Measurements from ENCODE around the gene XRCC3.

XRCC3 gene

GRCh38 chr14:103715052-103716000 lies at the start of gene XRCC3, which contains the start of gene ZFYVE21:
TSS of gene XRCC3 (minus strand) at chr14:103715451. CDS start at chr14:103711087, 4,364 bp downstream.
TSS of gene ZFYVE21 (plus strand) at chr14:103715810. CDS start at chr14:103715842, 32 bp downstream.
- peak; percentile 96 for DNase-seq

GRCh38 chr14:103763730-103764488 lies 48.7 kb upstream of the XRCC3 start:
- no peak for DNase-seq

- DNase-seq: no peak
These were observed 47.3 kb upstream of the XRCC3 start for GRCh38 chr14:103762541-103762940.

DNA sequence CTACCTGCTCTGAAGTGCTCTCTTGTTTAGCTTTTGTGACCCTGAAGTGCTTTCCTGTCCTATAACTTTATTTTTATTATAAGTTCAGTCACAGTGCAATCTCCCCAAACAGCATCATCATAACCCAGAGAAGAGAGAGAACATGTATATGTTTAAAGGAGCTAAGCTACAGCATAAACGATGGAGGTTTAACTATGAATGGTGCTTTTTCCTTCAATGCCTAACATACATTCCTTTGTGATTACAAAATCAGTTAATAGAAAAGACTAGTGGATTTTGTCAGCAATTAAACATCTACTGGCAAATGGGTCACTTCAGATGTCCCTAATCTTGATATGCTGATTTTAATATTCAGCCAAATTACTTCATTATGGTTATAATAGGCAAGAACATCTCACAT lies 46.8 kb upstream of the XRCC3 start:
- no peak for DNase-seq

- no peak for DNase-seq
These were observed 43.0 kb upstream of the XRCC3 start for GRCh38 chr14:103758059-103758776.

GRCh38 chr14:103755060-103755459 lies 39.8 kb upstream of the XRCC3 start:
- DNase-seq: no peak

- no peak for DNase-seq
These were observed 38.5 kb upstream of the XRCC3 start for GRCh38 chr14:103753774-103754173.

DNA sequence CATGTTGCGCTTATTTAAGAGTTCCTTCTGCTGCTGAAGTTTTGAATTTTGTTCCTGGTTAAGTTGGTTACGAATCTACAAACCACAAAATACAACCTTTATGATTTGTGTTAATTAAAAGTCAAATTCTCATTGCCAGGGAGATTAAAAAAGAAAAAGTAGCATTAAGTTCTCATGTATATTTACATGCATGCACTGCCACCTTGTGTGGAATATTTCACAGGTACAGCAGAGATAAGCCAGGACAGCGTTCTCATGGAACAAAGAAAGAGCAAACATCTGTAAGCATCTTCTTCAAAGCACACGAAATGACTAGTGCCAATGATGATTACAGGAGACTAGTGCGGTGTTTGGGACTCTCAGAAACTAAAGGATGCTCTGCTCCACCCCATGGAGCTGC lies 34.6 kb upstream of the XRCC3 start:
- no peak for DNase-seq

DNA sequence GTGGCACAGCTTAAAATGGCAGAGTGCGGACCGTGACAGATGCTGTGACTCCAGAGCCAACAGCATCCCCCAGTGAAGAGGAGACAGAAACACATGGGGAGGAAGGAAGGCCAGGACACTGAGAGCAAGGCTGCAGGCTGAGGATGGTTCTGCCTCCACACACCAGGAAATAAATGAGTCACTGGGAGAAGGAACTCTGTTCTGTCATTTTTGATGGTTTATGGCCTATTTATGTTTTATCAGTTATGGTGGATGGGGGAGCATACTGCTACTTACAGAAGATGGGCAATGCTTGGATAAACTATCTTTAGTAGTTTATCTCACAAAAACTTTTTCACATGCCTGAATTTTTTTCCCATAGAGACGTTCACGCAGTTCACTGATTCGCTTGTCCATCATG lies 34.2 kb upstream of the XRCC3 start:
- DNase-seq: no peak

- DNase-seq: no peak
These were observed 33.2 kb upstream of the XRCC3 start for GRCh38 chr14:103748534-103748857.

GRCh38 chr14:103746701-103747100 lies 31.4 kb upstream of the XRCC3 start:
- DNase-seq: no peak

DNA sequence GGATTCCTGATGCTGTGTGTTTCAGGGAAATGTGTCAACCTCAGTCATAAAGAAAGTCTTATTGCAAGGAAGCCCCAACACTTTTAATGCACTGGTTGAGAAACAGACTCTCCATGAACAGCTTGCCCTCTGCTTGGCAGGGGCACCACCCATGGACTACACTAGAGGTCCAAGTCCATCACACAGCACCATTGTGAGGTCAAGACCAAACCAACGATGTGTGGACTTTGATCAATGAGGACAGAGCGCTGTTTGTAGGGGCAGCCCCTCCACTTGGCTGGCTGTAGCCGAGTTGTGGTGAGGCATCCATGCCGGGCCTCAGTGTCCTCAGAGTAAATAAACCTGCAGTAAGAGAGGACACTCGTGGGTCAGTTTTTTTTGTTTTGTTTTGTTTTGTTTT lies 30.2 kb upstream of the XRCC3 start:
- DNase-seq: no peak

DNA sequence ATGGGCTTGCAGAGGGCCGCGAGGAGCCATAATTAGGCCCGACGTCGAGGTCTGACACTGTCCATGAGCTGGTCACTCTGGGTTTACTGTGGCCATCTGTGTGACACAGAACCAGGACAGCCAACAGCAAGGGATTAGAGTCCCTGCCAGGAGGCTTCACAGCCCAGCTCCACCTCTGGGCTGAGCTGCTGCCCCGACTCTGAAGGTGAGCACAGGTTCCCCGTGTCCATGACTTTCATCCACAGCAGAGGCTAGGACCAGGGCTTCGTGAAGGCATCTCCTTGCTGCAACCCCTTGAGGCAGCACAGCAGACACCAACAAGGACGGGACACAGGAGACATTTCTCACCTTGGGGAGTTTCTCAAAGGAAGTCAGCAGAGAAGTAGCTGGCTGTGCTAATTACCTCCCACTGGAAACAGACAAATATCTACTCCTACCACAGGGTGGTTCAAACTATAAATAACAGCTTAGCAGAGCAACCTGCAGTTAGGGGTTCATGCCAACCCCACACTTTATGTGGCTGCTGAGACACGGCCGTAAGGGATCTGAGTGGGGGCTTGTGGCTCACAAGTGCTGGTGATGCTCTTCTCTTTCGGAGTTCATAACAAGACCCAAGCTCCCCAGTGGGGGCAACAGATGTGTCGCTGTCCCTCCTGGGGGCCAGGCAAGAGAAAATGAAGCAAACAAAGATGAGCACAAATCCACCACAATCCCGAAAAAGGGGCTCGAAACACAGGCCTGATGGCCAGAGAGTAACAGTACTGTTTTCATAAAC lies 29.6 kb upstream of the XRCC3 start:
- DNase-seq: no peak

DNA sequence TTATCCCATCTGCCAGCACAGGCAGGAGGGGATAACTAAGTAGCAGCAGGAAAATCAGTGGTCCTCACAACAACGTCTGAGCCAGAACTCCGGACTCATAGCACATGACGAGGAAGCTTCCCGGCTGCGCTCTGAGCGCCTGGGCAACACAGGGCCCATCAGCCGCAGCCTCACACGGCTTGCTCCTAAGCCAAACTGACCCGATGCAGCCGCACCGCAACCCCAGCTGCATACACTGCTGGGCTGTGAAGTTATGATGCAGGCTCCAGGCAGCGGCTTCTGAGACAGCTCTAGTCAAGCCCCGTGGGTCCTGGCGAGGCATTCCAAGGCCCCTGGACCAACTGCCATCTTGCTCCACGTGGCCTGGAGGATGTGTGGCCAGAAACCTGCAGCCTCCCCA lies 28.4 kb upstream of the XRCC3 start:
- DNase-seq: no peak

- DNase-seq: no peak
These were observed 27.4 kb upstream of the XRCC3 start for GRCh38 chr14:103742499-103743255.

GRCh38 chr14:103741876-103742275 lies 26.6 kb upstream of the XRCC3 start:
- DNase-seq: no peak

DNA sequence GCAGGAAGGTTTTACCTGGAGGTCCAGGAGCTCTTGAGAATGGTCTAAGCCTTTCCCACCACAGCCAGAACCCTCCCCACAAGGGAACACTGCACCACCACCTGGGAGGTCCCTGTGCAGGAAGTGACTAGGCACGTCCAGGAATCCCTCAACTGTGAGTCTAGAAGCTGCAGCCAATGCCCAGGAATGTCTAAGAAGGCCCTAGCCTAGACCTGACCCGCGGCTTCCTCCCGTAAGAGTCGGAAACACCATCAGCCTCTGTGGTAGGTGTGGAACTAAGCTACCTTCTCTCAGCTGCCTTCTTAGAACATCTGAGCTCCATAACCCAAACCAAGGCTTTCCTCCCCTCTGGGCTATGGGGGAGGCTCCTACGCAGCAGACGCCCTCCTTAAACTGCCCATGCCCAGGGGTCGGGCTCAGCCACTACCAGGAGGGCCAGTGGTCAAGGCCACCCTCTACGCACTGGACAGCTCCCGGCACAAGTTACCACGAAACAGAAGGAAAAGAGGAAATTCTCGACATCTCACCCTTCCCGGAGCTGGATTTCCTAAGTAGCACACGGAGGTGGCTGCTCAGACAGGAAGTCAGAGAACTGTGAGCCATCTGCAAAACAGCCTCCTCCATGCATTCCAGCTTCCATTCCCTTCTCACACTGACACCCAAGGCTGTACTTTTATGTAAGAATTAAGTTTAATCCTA lies 25.9 kb upstream of the XRCC3 start:
- DNase-seq: no peak

GRCh38 chr14:103739793-103740501 lies 24.7 kb upstream of the XRCC3 start:
- no peak for DNase-seq

GRCh38 chr14:103739466-103739792 lies 24.2 kb upstream of the XRCC3 start:
- DNase-seq: no peak

DNA sequence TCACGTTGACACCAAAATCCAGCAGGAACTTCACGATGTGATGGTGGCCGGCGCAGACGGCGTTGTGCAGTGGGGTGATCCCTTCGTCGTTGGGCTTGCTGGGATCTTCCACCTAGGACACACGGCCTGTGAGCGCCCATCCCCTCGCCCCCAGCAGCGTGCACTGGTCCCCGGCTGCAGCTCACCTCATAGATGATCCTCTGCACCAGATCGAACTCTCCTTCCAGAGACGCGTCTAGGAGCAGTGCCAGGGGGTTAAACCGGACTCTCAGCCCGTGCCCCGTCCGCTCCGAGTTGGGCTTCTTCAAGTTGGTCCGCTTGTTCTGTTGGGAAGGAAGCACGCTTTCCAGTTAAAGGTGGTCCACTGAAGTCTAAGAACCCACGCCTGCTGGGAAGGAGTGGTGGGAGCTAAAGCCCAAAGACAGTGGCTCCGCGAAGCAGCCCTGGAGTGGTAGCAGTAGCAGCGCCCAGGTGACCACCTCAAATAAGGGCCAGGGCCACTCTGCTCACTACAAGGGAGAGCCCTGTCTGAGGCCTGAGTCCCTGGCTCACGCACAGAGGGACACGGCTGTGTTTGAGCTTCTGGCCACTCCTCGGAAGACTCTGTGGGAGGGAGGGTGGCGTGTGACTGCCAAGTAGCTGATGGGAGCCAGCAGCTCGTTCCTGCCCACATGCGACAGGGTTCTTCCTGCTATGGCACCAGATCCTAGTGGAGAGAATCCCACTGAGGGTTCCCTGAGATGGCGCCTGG lies 23.6 kb upstream of the XRCC3 start:
- no peak for DNase-seq

Measured in NCI-H226 (cell line).